NCI-H2196 treated with DMSO at 0.1 percent for 48 hours (cell line): ENCODE measurements around the gene EVX2.
A peak's percentile ranks its signal among the peaks of the same experiment; 100 is the strongest.

Experiments
- DNase-seq: peaks from one replicate; lab custom pipeline; 2025; ENCODE audit not compliant: unreplicated experiment; lab: John Stamatoyannopoulos, UW

The EVX2 gene

DNA sequence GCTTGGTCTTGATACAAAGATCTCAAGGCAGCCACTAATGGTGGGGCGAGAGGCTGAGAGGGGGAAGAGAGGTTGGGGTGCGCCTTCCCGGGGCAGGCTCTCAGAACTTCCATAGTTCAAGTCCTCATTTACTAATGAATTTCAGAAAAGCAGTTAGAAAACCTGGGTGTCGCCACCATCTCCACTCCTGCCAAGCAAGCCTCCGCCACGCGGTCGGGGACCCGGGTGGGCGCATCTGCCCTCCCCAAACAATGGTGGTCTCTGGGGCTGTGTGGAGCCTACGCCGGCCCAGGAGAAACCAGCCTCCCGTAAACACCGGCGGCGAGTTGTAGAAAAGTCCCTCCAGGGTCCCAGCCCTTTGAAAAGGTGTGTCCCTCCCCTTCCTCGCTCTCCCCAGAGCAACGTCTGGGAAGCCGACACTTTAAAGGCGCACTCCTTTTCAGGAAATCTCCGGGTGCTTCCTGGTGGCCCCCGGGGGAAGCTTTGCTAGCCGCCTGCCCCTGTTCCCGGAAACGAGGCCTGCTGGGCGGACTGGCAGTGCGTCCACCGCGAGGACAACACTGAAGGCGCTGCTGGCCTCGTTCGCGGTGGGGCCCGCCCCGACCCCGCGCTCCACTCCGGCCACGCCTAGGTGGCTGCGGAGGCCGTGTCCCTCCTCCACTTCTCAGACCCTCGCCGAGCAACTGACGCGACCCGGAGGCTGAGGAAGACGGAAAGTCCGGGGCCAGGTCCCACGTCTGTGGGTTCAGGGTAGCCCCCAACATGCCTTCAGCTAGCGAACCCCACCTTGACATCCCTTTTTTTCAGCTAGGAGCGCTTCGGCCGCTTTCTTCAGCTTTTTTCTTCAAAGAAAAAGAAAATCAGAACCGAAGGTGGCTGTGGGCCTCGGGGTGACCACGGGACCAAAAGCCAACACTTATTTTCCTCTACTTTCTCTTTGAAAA lies 16.8 kb downstream of the EVX2 start:
- DNase-seq = no peak

- DNase-seq = no peak
Measured at GRCh38 chr2:176063958-176064357, 19.8 kb downstream of the EVX2 start.

DNA sequence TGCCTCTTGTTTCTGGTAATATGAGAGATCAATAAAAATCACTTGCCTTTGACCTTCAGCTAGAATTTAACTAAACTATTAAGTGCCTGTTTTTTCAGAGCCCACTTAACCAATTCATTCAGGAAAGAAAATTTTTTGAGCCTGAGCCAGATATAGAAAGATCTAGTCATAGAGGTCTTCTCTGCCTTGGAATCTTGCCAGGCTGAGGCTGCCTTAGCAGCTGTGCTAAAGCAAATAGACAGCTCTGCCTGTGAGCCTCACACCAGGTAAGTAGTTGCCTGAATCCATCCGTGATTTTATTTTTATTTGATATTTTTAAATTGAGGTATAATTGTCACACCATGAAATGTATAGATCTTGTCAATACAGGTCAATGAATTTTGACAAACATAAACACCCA lies 27.4 kb downstream of the EVX2 start:
- DNase-seq = peak; percentile 64

- no peak for DNase-seq
Measured at GRCh38 chr2:176039375-176039774, 44.4 kb downstream of the EVX2 start.

DNA sequence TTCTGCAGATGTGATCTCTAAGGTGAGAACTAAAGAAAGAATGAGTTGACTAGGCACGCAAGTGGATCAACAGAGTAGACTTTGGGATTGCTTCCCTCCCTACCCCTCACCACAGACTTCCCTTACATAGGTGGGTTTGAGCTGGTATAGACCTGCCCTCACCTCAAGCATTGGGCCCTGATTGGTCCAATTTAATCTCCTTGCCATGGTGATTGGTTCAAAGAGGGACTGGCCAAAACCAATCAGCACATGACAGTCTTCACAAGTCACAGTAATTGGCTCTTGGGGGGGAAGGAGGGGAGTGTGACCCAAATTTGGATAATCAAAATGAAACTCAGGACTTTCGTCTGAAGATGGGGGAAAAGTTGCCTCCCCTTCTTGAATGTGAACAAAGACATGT lies 45.1 kb downstream of the EVX2 start:
- no peak for DNase-seq

- no peak for DNase-seq
Measured at GRCh38 chr2:176035013-176035691, 48.6 kb downstream of the EVX2 start.

DNA sequence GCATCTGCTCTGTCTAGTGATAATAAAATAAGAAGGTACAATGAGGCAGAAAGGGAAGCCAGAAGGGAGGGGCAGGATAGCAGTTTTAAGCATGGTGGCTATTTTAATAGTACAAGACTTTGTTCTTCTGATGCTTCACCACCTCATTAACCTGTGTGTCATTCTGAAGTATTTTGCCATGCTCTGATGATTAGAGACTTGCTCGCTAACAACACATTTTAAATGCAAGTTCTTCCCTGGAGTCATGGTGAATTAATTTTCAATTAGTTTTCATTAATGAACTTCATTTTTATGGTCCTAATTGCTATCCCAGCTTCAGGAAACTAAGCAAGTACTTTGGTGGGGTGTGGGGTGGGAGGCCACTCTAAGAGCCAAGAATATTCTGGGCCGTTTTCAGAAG lies 56.0 kb downstream of the EVX2 start:
- no peak for DNase-seq
